ENCODE results near the gene GRIN2A. TPM values are rescaled to one million over a fixed set of nuclear protein-coding genes. Genes with fewer than 3 reads are reported as not detected.

The GRIN2A gene
- total and polyA plus RNA-seq, 2 of the 8 experiments (the other 6 are each of a cell fraction or from before 2014, with no cell fraction given), result 0.18 to 1.8 TPM

DNA sequence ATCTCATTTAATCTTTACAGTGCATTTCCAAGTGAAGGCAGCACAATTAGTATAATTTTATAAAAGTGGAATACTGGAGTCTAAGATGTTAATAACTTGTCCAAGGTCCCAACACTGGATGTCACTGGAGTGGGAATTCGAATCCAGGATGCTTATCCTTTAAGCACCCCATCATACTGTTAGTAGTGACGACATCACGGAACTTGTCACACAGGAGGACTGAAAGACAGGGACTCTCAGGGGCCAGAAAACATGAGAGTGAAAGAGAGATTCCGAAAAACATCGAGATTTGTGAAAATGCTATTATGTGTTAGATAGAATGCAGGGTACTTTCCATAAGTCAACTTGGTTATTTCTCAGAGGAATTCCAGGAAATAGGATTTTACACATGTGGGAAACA, 374.0 kb downstream of the GRIN2A start (continued):
- TF ChIP-seq, protein P1, sequence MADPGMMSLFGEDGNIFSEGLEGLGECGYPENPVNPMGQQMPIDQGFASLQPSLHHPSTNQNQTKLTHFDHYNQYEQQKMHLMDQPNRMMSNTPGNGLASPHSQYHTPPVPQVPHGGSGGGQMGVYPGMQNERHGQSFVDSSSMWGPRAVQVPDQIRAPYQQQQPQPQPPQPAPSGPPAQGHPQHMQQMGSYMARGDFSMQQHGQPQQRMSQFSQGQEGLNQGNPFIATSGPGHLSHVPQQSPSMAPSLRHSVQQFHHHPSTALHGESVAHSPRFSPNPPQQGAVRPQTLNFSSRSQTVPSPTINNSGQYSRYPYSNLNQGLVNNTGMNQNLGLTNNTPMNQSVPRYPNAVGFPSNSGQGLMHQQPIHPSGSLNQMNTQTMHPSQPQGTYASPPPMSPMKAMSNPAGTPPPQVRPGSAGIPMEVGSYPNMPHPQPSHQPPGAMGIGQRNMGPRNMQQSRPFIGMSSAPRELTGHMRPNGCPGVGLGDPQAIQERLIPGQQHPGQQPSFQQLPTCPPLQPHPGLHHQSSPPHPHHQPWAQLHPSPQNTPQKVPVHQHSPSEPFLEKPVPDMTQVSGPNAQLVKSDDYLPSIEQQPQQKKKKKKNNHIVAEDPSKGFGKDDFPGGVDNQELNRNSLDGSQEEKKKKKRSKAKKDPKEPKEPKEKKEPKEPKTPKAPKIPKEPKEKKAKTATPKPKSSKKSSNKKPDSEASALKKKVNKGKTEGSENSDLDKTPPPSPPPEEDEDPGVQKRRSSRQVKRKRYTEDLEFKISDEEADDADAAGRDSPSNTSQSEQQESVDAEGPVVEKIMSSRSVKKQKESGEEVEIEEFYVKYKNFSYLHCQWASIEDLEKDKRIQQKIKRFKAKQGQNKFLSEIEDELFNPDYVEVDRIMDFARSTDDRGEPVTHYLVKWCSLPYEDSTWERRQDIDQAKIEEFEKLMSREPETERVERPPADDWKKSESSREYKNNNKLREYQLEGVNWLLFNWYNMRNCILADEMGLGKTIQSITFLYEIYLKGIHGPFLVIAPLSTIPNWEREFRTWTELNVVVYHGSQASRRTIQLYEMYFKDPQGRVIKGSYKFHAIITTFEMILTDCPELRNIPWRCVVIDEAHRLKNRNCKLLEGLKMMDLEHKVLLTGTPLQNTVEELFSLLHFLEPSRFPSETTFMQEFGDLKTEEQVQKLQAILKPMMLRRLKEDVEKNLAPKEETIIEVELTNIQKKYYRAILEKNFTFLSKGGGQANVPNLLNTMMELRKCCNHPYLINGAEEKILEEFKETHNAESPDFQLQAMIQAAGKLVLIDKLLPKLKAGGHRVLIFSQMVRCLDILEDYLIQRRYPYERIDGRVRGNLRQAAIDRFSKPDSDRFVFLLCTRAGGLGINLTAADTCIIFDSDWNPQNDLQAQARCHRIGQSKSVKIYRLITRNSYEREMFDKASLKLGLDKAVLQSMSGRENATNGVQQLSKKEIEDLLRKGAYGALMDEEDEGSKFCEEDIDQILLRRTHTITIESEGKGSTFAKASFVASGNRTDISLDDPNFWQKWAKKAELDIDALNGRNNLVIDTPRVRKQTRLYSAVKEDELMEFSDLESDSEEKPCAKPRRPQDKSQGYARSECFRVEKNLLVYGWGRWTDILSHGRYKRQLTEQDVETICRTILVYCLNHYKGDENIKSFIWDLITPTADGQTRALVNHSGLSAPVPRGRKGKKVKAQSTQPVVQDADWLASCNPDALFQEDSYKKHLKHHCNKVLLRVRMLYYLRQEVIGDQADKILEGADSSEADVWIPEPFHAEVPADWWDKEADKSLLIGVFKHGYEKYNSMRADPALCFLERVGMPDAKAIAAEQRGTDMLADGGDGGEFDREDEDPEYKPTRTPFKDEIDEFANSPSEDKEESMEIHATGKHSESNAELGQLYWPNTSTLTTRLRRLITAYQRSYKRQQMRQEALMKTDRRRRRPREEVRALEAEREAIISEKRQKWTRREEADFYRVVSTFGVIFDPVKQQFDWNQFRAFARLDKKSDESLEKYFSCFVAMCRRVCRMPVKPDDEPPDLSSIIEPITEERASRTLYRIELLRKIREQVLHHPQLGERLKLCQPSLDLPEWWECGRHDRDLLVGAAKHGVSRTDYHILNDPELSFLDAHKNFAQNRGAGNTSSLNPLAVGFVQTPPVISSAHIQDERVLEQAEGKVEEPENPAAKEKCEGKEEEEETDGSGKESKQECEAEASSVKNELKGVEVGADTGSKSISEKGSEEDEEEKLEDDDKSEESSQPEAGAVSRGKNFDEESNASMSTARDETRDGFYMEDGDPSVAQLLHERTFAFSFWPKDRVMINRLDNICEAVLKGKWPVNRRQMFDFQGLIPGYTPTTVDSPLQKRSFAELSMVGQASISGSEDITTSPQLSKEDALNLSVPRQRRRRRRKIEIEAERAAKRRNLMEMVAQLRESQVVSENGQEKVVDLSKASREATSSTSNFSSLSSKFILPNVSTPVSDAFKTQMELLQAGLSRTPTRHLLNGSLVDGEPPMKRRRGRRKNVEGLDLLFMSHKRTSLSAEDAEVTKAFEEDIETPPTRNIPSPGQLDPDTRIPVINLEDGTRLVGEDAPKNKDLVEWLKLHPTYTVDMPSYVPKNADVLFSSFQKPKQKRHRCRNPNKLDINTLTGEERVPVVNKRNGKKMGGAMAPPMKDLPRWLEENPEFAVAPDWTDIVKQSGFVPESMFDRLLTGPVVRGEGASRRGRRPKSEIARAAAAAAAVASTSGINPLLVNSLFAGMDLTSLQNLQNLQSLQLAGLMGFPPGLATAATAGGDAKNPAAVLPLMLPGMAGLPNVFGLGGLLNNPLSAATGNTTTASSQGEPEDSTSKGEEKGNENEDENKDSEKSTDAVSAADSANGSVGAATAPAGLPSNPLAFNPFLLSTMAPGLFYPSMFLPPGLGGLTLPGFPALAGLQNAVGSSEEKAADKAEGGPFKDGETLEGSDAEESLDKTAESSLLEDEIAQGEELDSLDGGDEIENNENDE (IDR thresholded peaks at IDR 0.05; ENCODE audit: insufficient replicate concordance, low read length), result no peak
- TF ChIP-seq RFX5 (IDR thresholded peaks at IDR 0.05; ENCODE audit: borderline replicate concordance, low read depth, low read length) (no peak), POU5F1 (IDR thresholded peaks at IDR 0.05; ENCODE audit: low read depth, low read length) (no peak), CTBP2 (IDR thresholded peaks at IDR 0.05; ENCODE audit: borderline replicate concordance, insufficient read depth, insufficient read length, low read length) (no peak)
